ENCODE measurements around the gene AUTS2. TPM values are rescaled to one million over a fixed set of nuclear protein-coding genes. Genes with fewer than 3 reads are reported as not detected.

The AUTS2 gene
- total RNA-seq, 3 donors from 2014 or later, result 31.2 to 67.6 (median 36.5) TPM

DNA sequence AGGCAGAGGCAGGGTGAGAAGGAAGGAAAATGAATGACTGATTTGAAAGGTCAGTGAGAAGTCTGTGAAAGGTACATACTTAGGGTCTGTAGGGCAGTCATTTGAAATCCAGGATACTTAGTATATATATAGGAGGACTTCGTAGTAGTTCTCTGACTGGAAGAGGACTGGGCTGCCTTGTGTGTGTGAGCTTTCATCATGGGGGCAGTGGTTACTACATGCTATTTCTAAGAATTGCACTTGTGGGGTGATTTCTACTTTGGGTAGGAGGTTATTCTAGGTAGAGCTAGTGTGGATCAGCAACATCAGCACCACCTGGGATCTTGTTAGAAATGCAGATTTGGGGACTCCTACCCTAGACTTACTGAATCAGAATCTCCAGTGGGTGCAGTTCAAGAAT lies 104.1 kb downstream of the AUTS2 start:
- ATAC-seq (no peak), DNase-seq (no peak)
- TF ChIP-seq CTCF (IDR thresholded peaks at IDR 0.05), result no peak
- intact Hi-C loops (cut with DNase I, micrococcal nuclease), result no loop called here
- Histone ChIP-seq H3K36me3 (ENCODE audit: low read depth) (no peaks in the 10 kb centered on the region), H3K4me3 (no peak overlapping the region), H3K4me1 (ENCODE audit: low read depth) (no peaks in the 10 kb centered on the region), H3K9me3 (no peaks in the 10 kb centered on the region)

DNA sequence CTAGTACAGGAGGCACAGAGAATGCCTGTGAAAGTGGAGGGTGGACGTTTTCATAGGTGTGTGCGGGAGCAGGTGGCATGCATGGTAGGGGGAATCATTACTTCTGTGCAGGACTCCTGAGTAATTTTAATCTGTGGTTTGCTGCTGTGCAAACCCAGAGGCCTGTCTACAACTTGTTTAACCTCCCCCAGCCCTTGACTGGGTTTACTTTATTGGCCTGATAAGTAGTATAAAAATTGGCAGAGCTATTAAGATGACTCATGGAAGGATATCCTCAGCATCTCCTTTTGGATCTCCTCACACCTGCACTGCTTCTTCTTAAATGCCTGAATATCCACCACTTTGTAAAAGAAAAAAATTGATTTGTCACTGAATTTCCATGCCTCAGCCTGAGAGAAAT lies 104.8 kb downstream of the AUTS2 start:
- no peaks in the 10 kb centered on the region for H3K36me3 ChIP-seq (ENCODE audit: low read depth)
- no peak for DNase-seq
- TF ChIP-seq CTCF (IDR thresholded peaks at IDR 0.05), result no peak
- no peaks in the 10 kb centered on the region for H3K9me3 ChIP-seq
- intact Hi-C loops (cut with DNase I, micrococcal nuclease), result no loop called here
- H3K4me3 ChIP-seq, result no peak overlapping the region
- no peak for ATAC-seq
- H3K4me1 ChIP-seq (ENCODE audit: low read depth), result no peaks in the 10 kb centered on the region

DNA sequence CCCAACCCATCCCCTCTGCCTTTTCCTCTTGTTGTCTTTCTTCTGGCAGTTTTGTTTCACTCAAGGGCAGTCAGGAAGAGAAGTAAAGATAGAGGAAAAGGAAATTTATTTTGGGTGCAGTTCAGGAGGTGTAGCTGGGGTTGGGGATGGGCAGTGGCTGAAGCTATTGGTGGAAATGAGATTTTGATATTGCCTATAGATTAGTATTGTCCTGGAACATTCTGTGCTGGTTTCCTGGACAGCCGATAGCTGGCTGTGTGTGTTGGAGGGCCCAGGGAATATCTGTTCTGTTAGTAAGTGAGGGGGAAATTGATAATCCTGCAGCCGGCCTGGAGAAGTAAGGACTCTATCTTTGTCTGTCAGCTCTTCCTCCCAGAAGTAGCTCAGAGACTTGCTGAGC lies 107.8 kb downstream of the AUTS2 start:
- no peaks in the 10 kb centered on the region for H3K36me3 ChIP-seq (ENCODE audit: low read depth)
- TF ChIP-seq CTCF (IDR thresholded peaks at IDR 0.05), result no peak
- intact Hi-C loops (cut with DNase I, micrococcal nuclease), result no loop called here
- H3K4me1 ChIP-seq (ENCODE audit: low read depth), result no peaks in the 10 kb centered on the region
- no peaks in the 10 kb centered on the region for H3K9me3 ChIP-seq
- ATAC-seq (no peak), DNase-seq (no peak)
- H3K4me3 ChIP-seq, result no peak overlapping the region

- intact Hi-C loops (cut with DNase I, micrococcal nuclease), result no loop called here
- no peaks in the 10 kb centered on the region for H3K36me3 ChIP-seq (ENCODE audit: low read depth)
- H3K4me1 ChIP-seq (ENCODE audit: low read depth), result no peaks in the 10 kb centered on the region
- no peak overlapping the region for H3K4me3 ChIP-seq
- no peak for TF ChIP-seq CTCF (IDR thresholded peaks at IDR 0.05)
- ATAC-seq, result no peak
- DNase-seq, result no peak
- no peaks in the 10 kb centered on the region for H3K9me3 ChIP-seq
Observed at GRCh38 chr7:69708857-69709256, 110.6 kb downstream of the AUTS2 start.

GRCh38 chr7:69710768-69711438 lies 112.6 kb downstream of the AUTS2 start:
- no peak for DNase-seq
- no peak for ATAC-seq
- H3K36me3 ChIP-seq (ENCODE audit: low read depth), result no peaks in the 10 kb centered on the region
- intact Hi-C loops (cut with DNase I, micrococcal nuclease), result no loop called here
- no peak overlapping the region for H3K4me3 ChIP-seq
- H3K9me3 ChIP-seq, result no peaks in the 10 kb centered on the region
- no peak for TF ChIP-seq CTCF (IDR thresholded peaks at IDR 0.05)
- no peaks in the 10 kb centered on the region for H3K4me1 ChIP-seq (ENCODE audit: low read depth)
